CD14-positive monocyte (primary cell): Measurements from ENCODE around the gene MSI2. TPM values are rescaled to one million over a fixed set of nuclear protein-coding genes. Genes with fewer than 3 reads are reported as not detected.
A peak's percentile ranks its signal among the peaks of the same experiment; 100 is the strongest.

Experiments
- DNase-seq, 3 donors: peaks; one replicate each; pipeline ENCODE4 v3.0.0-alpha.2; 2011 to 2022
- H2AFZ ChIP-seq: 2 replicates; pipeline ENCODE4 v1.6.0; 2012; ENCODE audit warnings: mild to moderate bottlenecking, low read depth, low read length, inconsistent platforms; ENCODE audit not compliant: insufficient read depth, poor library complexity, severe bottlenecking
- H3K27ac ChIP-seq, 2 donors: 1 replicate in 1 of 2; 2 replicates in 1 of 2; pipeline ENCODE4 v1.5.1; 2012 to 2013; ENCODE audit warnings: low read length in 2 of 2, control low read depth in 1 of 2, inconsistent platforms in 1 of 2, low read depth in 1 of 2, mild to moderate bottlenecking in 1 of 2
- H3K27me3 ChIP-seq, 2 donors: one replicate each; pipeline versions ENCODE4 v1.6.0 to v1.6.1; 2011 to 2013; ENCODE audit warnings: low read length in 2 of 2; ENCODE audit not compliant: control insufficient read depth in 2 of 2, insufficient read depth in 2 of 2
- H3K36me3 ChIP-seq, 2 donors: replicated peaks in 1 of 2; 1 replicate in 1 of 2; 2 replicates in 1 of 2; pipeline versions ENCODE4 v1.5.1 to v1.6.1; 2012 to 2013; ENCODE audit warnings: low read length in 2 of 2, control low read depth in 1 of 2, inconsistent platforms in 1 of 2, mild to moderate bottlenecking in 1 of 2; ENCODE audit not compliant: insufficient read depth in 2 of 2, control insufficient read depth in 1 of 2
- H3K4me1 ChIP-seq, 2 donors: 1 replicate in 1 of 2; 2 replicates in 1 of 2; pipeline versions ENCODE4 v1.5.1 to v1.6.1; 2012 to 2013; ENCODE audit warnings: low read length in 2 of 2, control low read depth in 1 of 2, inconsistent platforms in 1 of 2, mild to moderate bottlenecking in 1 of 2, moderate library complexity in 1 of 2; ENCODE audit not compliant: insufficient read depth in 2 of 2, control insufficient read depth in 1 of 2
- H3K4me2 ChIP-seq: replicated peaks from 2 replicates; pipeline ENCODE3; 2012; ENCODE audit warnings: low read length, moderate library complexity, mild to moderate bottlenecking; ENCODE audit not compliant: poor library complexity, severe bottlenecking; ENCODE audit errors: extremely low read depth
- H3K4me3 ChIP-seq, 3 experiments: fragments of 200-600 bp in 1 of 3; sonication (generic) in 1 of 3; replicated peaks in 1 of 3; 1 replicate in 2 of 3; 2 replicates in 1 of 3; pipeline ENCODE4 v1.5.1; 2011 to 2013; ENCODE audit warnings: low read length in 3 of 3, mild to moderate bottlenecking in 3 of 3, control low read depth in 2 of 3, low read depth in 2 of 3, inconsistent platforms in 1 of 3, moderate library complexity in 1 of 3
- H3K79me2 ChIP-seq: 2 replicates; pipeline ENCODE4 v1.6.0; 2012; ENCODE audit warnings: mild to moderate bottlenecking, control low read depth, inconsistent platforms, low read length, moderate library complexity; ENCODE audit not compliant: insufficient read depth
- H3K9ac ChIP-seq: 2 replicates; pipeline ENCODE4 v1.6.0; 2017; ENCODE audit warnings: low read length, mild to moderate bottlenecking; ENCODE audit not compliant: insufficient read depth, poor library complexity, severe bottlenecking
- H3K9me3 ChIP-seq, 2 donors: replicated peaks in 1 of 2; 1 replicate in 1 of 2; 2 replicates in 1 of 2; pipeline versions ENCODE4 v1.5.1 to v1.6.1; 2012 to 2013; ENCODE audit warnings: low read length in 2 of 2, control low read depth in 1 of 2; ENCODE audit not compliant: control insufficient read depth in 1 of 2, insufficient read depth in 1 of 2
- H4K20me1 ChIP-seq: 2 replicates; pipeline ENCODE4 v1.6.0; 2012; ENCODE audit warnings: mild to moderate bottlenecking, low read length, control low read depth, moderate library complexity; ENCODE audit not compliant: insufficient read depth
- H3K27ac Mint-ChIP-seq, 7 donors: one replicate each; pipeline ENCODE4 v1.8.0; 2020; ENCODE audit warnings: mild to moderate bottlenecking in 7 of 7, mixed read lengths in 7 of 7, moderate library complexity in 6 of 7, inconsistent platforms in 2 of 7
- H3K27me3 Mint-ChIP-seq, 3 donors: one replicate each; pipeline ENCODE4 v1.8.0; 2021 to 2022; ENCODE audit warnings: low read depth in 3 of 3, mild to moderate bottlenecking in 3 of 3, mixed read lengths in 3 of 3, moderate library complexity in 3 of 3, inconsistent platforms in 1 of 3
- H3K36me3 Mint-ChIP-seq, 2 donors: one replicate each; pipeline ENCODE4 v1.8.0; 2020; ENCODE audit warnings: mixed read lengths in 2 of 2, inconsistent platforms in 1 of 2, mild to moderate bottlenecking in 1 of 2
- H3K4me1 Mint-ChIP-seq: one replicate; pipeline ENCODE4 v1.8.0; 2020; ENCODE audit warnings: mild to moderate bottlenecking, mixed read lengths
- H3K4me3 Mint-ChIP-seq, 2 donors: one replicate each; pipeline ENCODE4 v1.8.0; 2020; ENCODE audit warnings: mild to moderate bottlenecking in 2 of 2, mixed read lengths in 2 of 2, moderate library complexity in 1 of 2
- H3K9me3 Mint-ChIP-seq, 7 donors: one replicate each; pipeline ENCODE4 v1.8.0; 2020 to 2022; ENCODE audit warnings: mixed read lengths in 7 of 7, mild to moderate bottlenecking in 6 of 7, moderate library complexity in 6 of 7, inconsistent platforms in 2 of 7
- WGBS: methylation state at CpG from one replicate; pipeline ENCODE4 v1.1.5; 2013; ENCODE audit warnings: missing lambda C conversion rate; ENCODE audit not compliant: insufficient coverage; 5-methylcytosine and 5-hydroxymethylcytosine counted together
- intact Hi-C, 2 donors: fragments of 100-400 bp; cut with micrococcal nuclease; formaldehyde crosslinking; loops; one replicate each; pipeline versions ENCODE4 v1.15.0 to v1.15.1; 2023
- polyA plus RNA-seq, 3 donors: library from polyadenylated mRNA; depleted of rRNA in 1 of 3; unstranded in 2 of 3; stranded (reverse) in 1 of 3; fragments of 300-500 nt in 2 of 3; fragments of >200 nt in 1 of 3; fragmentation: Illumina TruSeq in 2 of 3; gene quantifications; 1 replicate in 2 of 3; 2 replicates in 1 of 3; pipeline ENCODE4 v1.2.3, GENCODE V29; 2012 to 2021
- TF ChIP-seq, protein P1 (sequence below): fragments of 200-600 bp; IDR thresholded peaks from one replicate; pipeline ENCODE4 v1.8.0; 2022; ENCODE audit warnings: antibody characterized with exemption, mild to moderate bottlenecking

The MSI2 gene
- polyA plus RNA-seq, 3 donors: 0.20 to 6.6 (median 0.37) TPM

DNA sequence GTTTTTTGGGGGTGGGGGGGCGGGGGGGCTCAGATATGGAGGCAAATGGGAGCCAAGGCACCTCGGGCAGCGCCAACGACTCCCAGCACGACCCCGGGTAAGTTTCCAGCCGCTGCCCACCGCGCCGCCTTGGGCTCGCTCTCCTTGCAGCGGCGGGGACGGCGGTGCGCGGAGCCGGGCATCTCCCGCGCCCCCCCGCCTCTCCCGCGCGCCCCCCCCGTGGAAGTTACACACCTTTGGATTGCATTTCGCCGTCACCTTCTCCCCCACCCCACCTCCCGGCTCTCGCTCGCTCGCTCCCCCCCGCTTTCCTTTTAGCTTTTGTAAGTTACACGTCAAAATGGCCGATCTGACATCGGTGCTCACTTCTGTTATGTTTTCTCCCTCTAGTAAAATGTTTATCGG lies 387 bp downstream of the MSI2 start:
- Mint-ChIP-seq H3K4me3 (peak overlapping the region; percentile 87 to 99), H3K9me3 (no peaks in the 10 kb centered on the region), H3K4me1 (peaks cover 33% of the 10 kb centered on the region), H3K36me3 (peaks cover 10 to 23% of the 10 kb centered on the region in 2 donors), H3K27ac (peak overlapping the region in 3 of 7 donors; percentile 40 to 66 (median 54)), H3K27me3 (peaks cover 6 to 24% (median 9%) of the 10 kb centered on the region in 3 donors)
- H3K36me3 ChIP-seq: peaks cover 0 to 2% of the 10 kb centered on the region in 2 donors
- 0% methylated on average over 15 of the region's 36 CpGs for WGBS
- no peaks in the 10 kb centered on the region for H3K9me3 ChIP-seq
- H3K4me1 ChIP-seq: peaks cover 16 to 32% of the 10 kb centered on the region in 2 donors
- peak overlapping the region; percentile 80 for H2AFZ ChIP-seq
- peak overlapping the region; percentile 73 for H3K9ac ChIP-seq
- H3K27me3 ChIP-seq: peaks cover 5 to 9% of the 10 kb centered on the region in 2 donors
- no peaks in the 10 kb centered on the region for H4K20me1 ChIP-seq
- H3K4me2 ChIP-seq: peak overlapping the region; percentile 91
- H3K27ac ChIP-seq: peak overlapping the region in 1 of 2 donors; percentile 52
- TF ChIP-seq, protein P1, sequence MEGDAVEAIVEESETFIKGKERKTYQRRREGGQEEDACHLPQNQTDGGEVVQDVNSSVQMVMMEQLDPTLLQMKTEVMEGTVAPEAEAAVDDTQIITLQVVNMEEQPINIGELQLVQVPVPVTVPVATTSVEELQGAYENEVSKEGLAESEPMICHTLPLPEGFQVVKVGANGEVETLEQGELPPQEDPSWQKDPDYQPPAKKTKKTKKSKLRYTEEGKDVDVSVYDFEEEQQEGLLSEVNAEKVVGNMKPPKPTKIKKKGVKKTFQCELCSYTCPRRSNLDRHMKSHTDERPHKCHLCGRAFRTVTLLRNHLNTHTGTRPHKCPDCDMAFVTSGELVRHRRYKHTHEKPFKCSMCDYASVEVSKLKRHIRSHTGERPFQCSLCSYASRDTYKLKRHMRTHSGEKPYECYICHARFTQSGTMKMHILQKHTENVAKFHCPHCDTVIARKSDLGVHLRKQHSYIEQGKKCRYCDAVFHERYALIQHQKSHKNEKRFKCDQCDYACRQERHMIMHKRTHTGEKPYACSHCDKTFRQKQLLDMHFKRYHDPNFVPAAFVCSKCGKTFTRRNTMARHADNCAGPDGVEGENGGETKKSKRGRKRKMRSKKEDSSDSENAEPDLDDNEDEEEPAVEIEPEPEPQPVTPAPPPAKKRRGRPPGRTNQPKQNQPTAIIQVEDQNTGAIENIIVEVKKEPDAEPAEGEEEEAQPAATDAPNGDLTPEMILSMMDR: no peak
- intact Hi-C loops: no loop called here
- DNase-seq: peak in 1 of 3 donors; percentile 7
- H3K79me2 ChIP-seq: no peaks in the 10 kb centered on the region
- H3K4me3 ChIP-seq: peak overlapping the region; percentile 53 to 93 (median 68)

DNA sequence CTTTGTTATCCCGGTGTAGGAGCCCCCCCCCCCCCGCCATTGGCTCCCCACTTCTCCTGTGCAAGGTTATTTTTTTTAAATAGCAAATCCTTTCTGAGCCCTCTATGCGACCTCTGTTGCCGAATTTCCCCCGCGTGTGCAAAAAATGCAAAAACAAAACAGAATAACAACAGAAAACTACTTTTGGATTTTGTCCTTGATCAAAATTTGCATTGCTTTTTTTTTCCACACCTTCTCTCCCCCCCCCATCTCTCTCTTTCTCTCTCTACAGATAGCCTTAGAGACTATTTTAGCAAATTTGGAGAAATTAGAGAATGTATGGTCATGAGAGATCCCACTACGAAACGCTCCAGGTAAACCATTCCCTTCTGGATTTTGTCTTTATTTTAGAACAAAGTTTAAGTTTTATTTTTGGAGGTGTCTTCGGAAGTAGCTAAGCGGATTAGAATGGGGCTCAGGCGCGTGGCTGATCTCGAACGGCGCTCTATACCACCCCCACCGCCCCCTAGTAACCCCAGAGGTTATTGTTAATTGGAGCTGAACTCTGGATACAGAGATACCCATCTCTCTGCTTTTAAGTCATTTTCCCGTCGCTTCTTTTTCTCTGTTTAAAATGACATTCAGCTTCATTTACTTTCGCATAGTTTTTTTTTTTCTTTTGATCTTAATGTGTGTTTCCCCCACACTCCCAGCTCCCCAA lies 1.0 kb downstream of the MSI2 start:
- Mint-ChIP-seq H3K9me3 (no peaks in the 10 kb centered on the region), H3K4me3 (peak overlapping the region; percentile 87 to 99), H3K27me3 (peaks cover 6 to 24% (median 9%) of the 10 kb centered on the region in 3 donors), H3K36me3 (peaks cover 16 to 30% of the 10 kb centered on the region in 2 donors), H3K4me1 (peaks cover 35% of the 10 kb centered on the region), H3K27ac (peak overlapping the region in 4 of 7 donors; percentile 2 to 66 (median 27))
- intact Hi-C loops: no loop called here
- Histone ChIP-seq H3K9me3 (no peaks in the 10 kb centered on the region), H3K4me1 (peaks cover 16 to 32% of the 10 kb centered on the region in 2 donors), H3K27me3 (peaks cover 5 to 9% of the 10 kb centered on the region in 2 donors), H3K9ac (peak overlapping the region; percentile 73), H3K4me3 (peak overlapping the region; percentile 53 to 93 (median 68)), H3K4me2 (peak overlapping the region; percentile 91), H3K36me3 (peaks cover 4 to 9% of the 10 kb centered on the region in 2 donors), H2AFZ (peak overlapping the region; percentile 80), H3K27ac (peak overlapping the region in 1 of 2 donors; percentile 52), H3K79me2 (no peaks in the 10 kb centered on the region), H4K20me1 (no peaks in the 10 kb centered on the region)
- DNase-seq: no peak
- WGBS: 5% methylated on average over 4 of the region's 19 CpGs
- TF ChIP-seq, protein P1: no peak
